ENCODE data around the gene CEP68. TPM values are rescaled to one million over a fixed set of nuclear protein-coding genes. Genes with fewer than 3 reads are reported as not detected.
A peak's percentile ranks its signal among the peaks of the same experiment; 100 is the strongest.

The CEP68 gene
- total RNA-seq, 2 experiments from 2014 or later, result 4.0 TPM

DNA sequence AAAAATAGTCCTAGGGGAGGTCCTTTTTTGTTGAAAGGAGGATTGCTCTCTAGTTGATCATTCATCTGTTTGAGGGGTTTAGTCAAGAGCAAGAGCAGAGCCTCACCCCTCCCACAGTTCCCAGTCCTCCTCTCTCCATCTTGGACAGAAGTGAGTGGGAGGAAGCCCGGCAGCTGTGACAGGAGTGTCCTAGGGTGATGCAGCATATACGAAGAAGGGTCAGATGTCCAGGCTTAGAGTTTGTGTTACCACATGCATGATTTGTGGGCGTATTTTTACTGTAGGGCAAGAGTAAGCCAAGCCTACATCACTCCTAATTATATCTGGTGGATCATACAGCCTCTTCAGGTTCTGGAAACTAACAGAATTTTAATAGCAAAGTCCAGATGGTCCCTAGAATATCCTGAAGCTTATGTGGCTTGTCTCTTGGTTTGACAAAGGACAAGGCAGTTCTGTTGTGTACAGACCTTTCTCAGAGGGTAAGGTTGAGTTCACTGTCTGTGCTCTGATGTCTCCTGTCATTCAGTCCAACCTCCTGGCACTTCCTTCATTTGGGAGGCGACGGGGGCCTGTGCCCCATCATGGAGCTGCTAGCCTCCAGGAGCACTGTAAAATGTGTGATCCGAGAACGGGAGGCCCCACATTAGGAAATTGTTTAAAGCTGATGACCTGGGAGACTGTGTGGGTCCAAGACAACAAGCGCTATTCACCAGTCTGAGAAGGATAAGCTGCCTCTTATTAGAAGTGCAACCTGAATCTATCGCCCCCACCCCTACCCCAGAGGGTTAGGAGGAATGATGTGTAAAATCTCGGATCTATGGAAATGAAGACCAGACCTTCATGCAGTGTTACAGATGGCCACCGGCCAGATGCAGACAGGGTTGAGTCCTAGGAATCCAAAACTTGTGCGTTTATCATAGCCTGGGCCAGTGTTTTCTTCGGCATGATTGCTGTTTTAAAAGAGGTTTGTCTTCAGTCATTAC is 6.9 kb downstream of the CEP68 start:
- Mint-ChIP-seq H3K36me3 (no peaks in the 10 kb centered on the region), H3K4me3 (no peak overlapping the region), H3K27ac (no peak overlapping the region), H3K9me3 (no peaks in the 10 kb centered on the region), H3K27me3 (no peaks in the 10 kb centered on the region), H3K4me1 (peaks cover 31% of the 10 kb centered on the region)
- no peak for DNase-seq

DNA sequence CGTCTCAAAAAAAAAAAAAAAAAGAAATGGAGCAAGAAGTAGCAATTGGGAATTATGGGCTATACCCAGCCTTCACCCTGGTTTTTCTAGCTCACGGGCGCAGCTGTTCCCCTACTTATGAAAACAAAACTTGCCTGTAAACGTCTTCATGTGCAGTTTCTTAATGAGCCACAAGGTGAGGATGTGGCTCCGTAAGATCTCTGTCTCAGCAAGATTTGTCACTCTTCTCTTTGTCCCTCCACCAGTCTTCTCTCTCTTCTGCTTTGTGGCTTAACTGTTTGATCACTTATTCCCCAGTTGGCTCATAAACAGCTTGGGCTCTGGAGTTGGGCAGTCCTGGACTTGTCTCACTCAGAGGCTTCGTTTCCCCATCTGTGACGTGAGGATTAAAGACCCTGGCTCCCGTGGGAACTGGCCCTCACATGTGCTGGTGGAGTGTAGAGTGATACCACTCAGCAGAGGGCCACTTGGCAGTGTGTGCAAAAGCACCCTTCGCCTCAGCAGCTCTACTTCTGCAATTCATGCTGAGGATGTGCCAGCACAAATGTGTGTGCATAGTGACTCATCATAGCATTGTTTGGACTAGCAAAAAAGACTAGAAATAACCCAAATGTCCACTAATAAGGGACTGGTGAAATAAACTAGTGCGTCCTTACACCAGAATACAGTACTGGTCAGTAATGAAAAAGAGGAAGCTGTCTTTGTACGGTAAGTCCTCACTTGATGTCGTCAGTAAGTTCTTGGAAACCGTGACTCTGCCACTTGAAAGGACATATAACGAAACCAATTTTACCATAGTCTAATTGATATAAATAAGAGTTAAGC is 8.7 kb downstream of the CEP68 start:
- peak overlapping the region; percentile 68 for H3K27ac Mint-ChIP-seq
- no peaks in the 10 kb centered on the region for H3K27me3 Mint-ChIP-seq
- DNase-seq, result peak; percentile 33
- H3K9me3 Mint-ChIP-seq, result no peaks in the 10 kb centered on the region
- H3K4me1 Mint-ChIP-seq, result peaks cover 24% of the 10 kb centered on the region
- H3K36me3 Mint-ChIP-seq, result peaks cover 2% of the 10 kb centered on the region
- peak overlapping the region; percentile 37 for H3K4me3 Mint-ChIP-seq

DNA sequence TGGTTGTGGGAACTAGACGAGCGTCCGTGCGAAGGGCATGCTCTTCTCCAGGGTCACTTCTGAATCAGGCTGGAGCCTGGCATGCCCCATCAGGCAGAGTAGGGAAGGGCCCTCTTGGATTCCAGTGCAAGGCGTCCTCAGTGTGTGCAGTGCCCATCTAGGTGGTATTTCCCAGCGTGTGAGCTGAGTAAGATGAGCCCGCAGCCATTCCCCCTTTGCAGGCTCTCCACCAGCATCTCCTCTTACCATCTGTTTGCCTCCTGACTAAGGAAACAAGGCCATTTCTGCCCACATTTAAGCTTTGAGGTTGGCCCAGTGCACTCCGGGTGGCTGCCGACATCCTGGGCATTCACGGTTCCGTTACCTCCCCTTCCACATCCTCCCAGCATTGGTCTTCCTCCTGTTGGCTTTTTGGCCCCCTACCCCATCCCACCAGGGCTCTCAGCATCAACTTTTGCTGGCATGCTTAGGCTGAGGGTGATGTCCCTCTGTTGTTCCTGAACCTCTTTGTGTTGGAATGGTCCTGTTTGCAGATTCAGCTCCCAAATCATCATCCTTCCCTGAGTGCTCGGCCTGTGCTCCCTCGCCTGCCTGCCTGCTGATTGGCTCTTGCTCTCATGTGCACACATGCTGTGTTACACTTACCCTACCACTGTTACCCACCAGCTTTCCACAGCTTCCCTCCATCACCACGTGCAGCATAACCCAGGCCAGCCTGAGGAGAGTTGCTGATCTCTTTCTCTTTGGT is 11.8 kb downstream of the CEP68 start:
- H3K9me3 Mint-ChIP-seq, result no peaks in the 10 kb centered on the region
- H3K36me3 Mint-ChIP-seq, result peaks cover 2% of the 10 kb centered on the region
- H3K27me3 Mint-ChIP-seq, result no peaks in the 10 kb centered on the region
- peak overlapping the region; percentile 73 for H3K27ac Mint-ChIP-seq
- no peak for DNase-seq
- H3K4me3 Mint-ChIP-seq, result no peak overlapping the region
- peaks cover 34% of the 10 kb centered on the region for H3K4me1 Mint-ChIP-seq

- no peak for DNase-seq
- Mint-ChIP-seq H3K36me3 (peaks cover 2% of the 10 kb centered on the region), H3K27ac (peak overlapping the region; percentile 34), H3K9me3 (no peaks in the 10 kb centered on the region), H3K4me3 (no peak overlapping the region), H3K27me3 (no peaks in the 10 kb centered on the region), H3K4me1 (peaks cover 34% of the 10 kb centered on the region)
Measured at GRCh38 chr2:65069439-65069824, 13.2 kb downstream of the CEP68 start.

GRCh38 chr2:65070172-65070830 is 14.1 kb downstream of the CEP68 start:
- H3K9me3 Mint-ChIP-seq, result no peaks in the 10 kb centered on the region
- H3K27ac Mint-ChIP-seq, result peak overlapping the region; percentile 79
- peaks cover 2% of the 10 kb centered on the region for H3K36me3 Mint-ChIP-seq
- H3K27me3 Mint-ChIP-seq, result no peaks in the 10 kb centered on the region
- peaks cover 27% of the 10 kb centered on the region for H3K4me1 Mint-ChIP-seq
- no peak overlapping the region for H3K4me3 Mint-ChIP-seq
- no peak for DNase-seq

DNA sequence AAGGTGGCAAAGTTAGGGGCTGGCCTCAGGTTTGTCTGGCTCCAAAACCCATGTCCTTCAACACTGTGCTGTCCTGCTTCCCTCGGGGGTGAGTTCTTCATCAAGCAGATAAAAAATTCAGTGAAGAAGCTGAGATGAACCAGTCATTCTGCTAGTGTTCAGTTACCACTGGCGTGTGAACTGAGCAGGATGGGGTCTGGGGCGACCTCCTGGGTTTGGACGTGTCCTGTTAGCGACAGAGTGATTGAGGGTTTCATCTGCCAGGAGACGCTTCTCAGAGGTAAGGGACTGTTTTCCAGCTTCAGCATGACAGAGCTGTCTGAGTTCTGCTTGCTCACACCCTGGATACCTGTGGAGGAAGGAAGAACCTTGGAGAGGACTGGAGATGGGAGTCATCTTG is 14.6 kb downstream of the CEP68 start:
- H3K4me1 Mint-ChIP-seq, result peaks cover 24% of the 10 kb centered on the region
- no peaks in the 10 kb centered on the region for H3K27me3 Mint-ChIP-seq
- no peaks in the 10 kb centered on the region for H3K9me3 Mint-ChIP-seq
- H3K4me3 Mint-ChIP-seq, result no peak overlapping the region
- peaks cover 2% of the 10 kb centered on the region for H3K36me3 Mint-ChIP-seq
- DNase-seq, result no peak
- peak overlapping the region; percentile 79 for H3K27ac Mint-ChIP-seq

- H3K27ac Mint-ChIP-seq, result peak overlapping the region; percentile 79
- peaks cover 24% of the 10 kb centered on the region for H3K4me1 Mint-ChIP-seq
- DNase-seq, result no peak
- H3K4me3 Mint-ChIP-seq, result no peak overlapping the region
- peaks cover 2% of the 10 kb centered on the region for H3K36me3 Mint-ChIP-seq
- no peaks in the 10 kb centered on the region for H3K9me3 Mint-ChIP-seq
- H3K27me3 Mint-ChIP-seq, result no peaks in the 10 kb centered on the region
Measured at GRCh38 chr2:65071499-65072180, 15.4 kb downstream of the CEP68 start.

GRCh38 chr2:65072181-65072970 is 16.2 kb downstream of the CEP68 start:
- Mint-ChIP-seq H3K27me3 (no peaks in the 10 kb centered on the region), H3K9me3 (no peaks in the 10 kb centered on the region), H3K4me3 (no peak overlapping the region), H3K36me3 (peaks cover 2% of the 10 kb centered on the region), H3K27ac (no peak overlapping the region), H3K4me1 (peaks cover 21% of the 10 kb centered on the region)
- DNase-seq, result no peak

GRCh38 chr2:65073879-65074565 is 17.8 kb downstream of the CEP68 start:
- Mint-ChIP-seq H3K9me3 (no peaks in the 10 kb centered on the region), H3K27ac (no peak overlapping the region), H3K36me3 (no peaks in the 10 kb centered on the region), H3K27me3 (no peaks in the 10 kb centered on the region), H3K4me1 (peaks cover 10% of the 10 kb centered on the region), H3K4me3 (no peak overlapping the region)
- DNase-seq, result no peak

DNA sequence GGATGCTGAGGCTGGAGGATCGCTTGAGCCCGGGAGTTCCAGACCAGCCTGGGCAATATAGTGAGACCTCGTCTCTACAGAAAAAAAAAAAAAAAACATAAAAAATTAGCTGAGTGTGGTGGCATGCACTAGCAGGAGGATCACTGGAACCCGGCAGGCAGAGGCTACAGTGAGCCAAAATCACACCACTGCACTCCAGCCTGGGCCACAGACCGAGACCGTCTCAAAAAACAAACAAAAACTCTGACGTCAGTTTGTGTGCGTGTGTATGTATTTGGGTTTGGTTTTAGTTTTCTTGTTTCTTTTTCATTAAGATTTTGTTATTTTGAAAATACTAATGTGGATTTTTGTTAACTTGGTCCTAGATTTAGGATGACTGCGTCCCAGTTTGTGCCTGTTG is 19.0 kb downstream of the CEP68 start:
- Mint-ChIP-seq H3K27me3 (no peaks in the 10 kb centered on the region), H3K9me3 (no peaks in the 10 kb centered on the region), H3K4me1 (peaks cover 9% of the 10 kb centered on the region), H3K4me3 (no peak overlapping the region), H3K27ac (no peak overlapping the region), H3K36me3 (no peaks in the 10 kb centered on the region)
- no peak for DNase-seq

GRCh38 chr2:65075605-65076344 is 19.6 kb downstream of the CEP68 start:
- DNase-seq, result no peak
- Mint-ChIP-seq H3K27ac (no peak overlapping the region), H3K36me3 (no peaks in the 10 kb centered on the region), H3K4me1 (peaks cover 3% of the 10 kb centered on the region), H3K27me3 (no peaks in the 10 kb centered on the region), H3K9me3 (no peaks in the 10 kb centered on the region), H3K4me3 (no peak overlapping the region)

DNA sequence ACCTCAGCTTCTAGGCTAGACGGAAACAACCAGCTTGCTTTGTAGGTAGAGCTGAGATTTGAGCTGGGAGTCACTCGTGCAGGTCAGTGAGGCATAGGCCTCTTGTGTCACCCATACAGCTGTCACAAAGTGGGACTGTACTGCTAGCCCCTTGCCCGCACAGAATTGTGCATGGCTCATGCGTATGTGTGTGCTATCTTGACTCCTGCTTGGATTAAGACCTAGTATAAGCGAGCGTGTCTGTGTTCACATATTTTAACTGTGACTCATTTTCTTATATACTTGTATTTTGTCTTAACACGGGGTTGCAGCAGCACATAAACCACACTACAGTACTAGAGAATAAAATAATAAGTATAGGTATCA is 20.1 kb downstream of the CEP68 start:
- DNase-seq, result no peak
- Mint-ChIP-seq H3K27me3 (no peaks in the 10 kb centered on the region), H3K4me1 (no peaks in the 10 kb centered on the region), H3K9me3 (no peaks in the 10 kb centered on the region), H3K36me3 (no peaks in the 10 kb centered on the region), H3K4me3 (no peak overlapping the region), H3K27ac (no peak overlapping the region)
